Measurements from ENCODE around the gene CT45A6.
"Not testable (repeated sequence)": the region's sequence is repeated elsewhere in the genome, so short reads cannot be mapped to it uniquely, and the experiment has no call there.

Gene CT45A6, protein sequence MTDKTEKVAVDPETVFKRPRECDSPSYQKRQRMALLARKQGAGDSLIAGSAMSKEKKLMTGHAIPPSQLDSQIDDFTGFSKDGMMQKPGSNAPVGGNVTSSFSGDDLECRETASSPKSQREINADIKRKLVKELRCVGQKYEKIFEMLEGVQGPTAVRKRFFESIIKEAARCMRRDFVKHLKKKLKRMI

DNA sequence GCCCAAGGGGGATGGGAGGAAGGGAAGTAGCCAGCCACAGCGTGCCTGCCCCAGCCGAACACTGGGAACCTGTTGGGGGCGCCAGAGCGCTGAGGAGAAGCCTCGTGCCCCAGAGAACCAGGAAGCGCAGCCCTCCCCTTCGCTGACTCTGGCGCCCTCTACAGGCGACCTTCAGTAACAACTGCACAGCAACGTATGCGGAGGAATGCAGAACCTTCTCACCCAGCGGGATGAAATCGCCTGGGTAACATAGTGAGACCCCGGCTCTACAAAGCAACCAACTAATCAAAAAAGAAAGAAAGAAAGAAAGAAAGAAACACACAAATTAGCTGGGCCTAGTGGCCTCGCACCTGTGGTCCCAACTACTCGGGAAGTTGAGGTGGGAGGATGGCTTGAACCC, at the start of gene CT45A6:
Gene CT45A6, minus strand, starts transcription at position 101 of the 400 bp plus-strand sequence. CDS start 3,794 bp downstream, outside the sequence.
- not testable (repeated sequence) for FAIRE-seq

DNA sequence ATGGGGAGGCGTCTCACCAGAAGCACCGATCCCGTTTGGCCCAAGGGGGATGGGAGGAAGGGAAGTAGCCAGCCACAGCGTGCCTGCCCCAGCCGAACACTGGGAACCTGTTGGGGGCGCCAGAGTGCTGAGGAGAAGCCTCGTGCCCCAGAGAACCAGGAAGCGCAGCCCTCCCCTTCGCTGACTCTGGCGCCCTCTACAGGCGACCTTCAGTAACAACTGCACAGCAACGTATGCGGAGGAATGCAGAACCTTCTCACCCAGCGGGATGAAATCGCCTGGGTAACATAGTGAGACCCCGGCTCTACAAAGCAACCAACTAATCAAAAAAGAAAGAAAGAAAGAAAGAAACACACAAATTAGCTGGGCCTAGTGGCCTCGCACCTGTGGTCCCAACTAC, 34.6 kb upstream of the CT45A6 start, which contains the start of gene CT45A7:
Gene CT45A7, minus strand, starts transcription at position 101 of the 400 bp plus-strand sequence. CDS start 3,747 bp downstream, outside the sequence.
- FAIRE-seq = not testable (repeated sequence)

GRCh38 chrX:135819912-135820311, 17.3 kb upstream of the CT45A6 start, which contains the start of gene CT45A2:
CT45A2 (minus strand) TSS chrX:135820012; CDS start chrX:135816265, 3,747 bp downstream.
- not testable (repeated sequence) for FAIRE-seq

DNA sequence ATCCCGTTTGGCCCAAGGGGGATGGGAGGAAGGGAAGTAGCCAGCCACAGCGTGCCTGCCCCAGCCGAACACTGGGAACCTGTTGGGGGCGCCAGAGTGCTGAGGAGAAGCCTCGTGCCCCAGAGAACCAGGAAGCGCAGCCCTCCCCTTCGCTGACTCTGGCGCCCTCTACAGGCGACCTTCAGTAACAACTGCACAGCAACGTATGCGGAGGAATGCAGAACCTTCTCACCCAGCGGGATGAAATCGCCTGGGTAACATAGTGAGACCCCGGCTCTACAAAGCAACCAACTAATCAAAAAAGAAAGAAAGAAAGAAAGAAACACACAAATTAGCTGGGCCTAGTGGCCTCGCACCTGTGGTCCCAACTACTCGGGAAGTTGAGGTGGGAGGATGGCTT, 17.2 kb downstream of the CT45A6 start, which contains the start of gene CT45A5:
Gene CT45A5, minus strand, starts transcription at position 101 of the 400 bp plus-strand sequence. CDS start 3,774 bp downstream, outside the sequence.
- FAIRE-seq = not testable (repeated sequence)

GRCh38 chrX:135768091-135768490, 34.5 kb downstream of the CT45A6 start, which contains the start of gene CT45A3:
CT45A3 (minus strand) TSS chrX:135768191; CDS start chrX:135764444, 3,747 bp downstream.
- FAIRE-seq = not testable (repeated sequence)

GRCh38 chrX:135744739-135745138, 57.8 kb downstream of the CT45A6 start:
- FAIRE-seq = not testable (repeated sequence)
